Transverse colon (tissue), 4 donors: ENCODE measurements around the gene KAT7. TPM values are rescaled to one million over a fixed set of nuclear protein-coding genes. Genes with fewer than 3 reads are reported as not detected.

Source experiments
- DNase-seq: peaks from one replicate; pipeline ENCODE4 v3.0.0-alpha.2; 2019
- H3K27ac ChIP-seq, 4 donors: fragments of 200-600 bp; sonication (generic); 2 replicates each; pipeline ENCODE4 v1.5.1; 2016 to 2018; ENCODE audit warnings: inconsistent platforms in 4 of 4
- H3K27me3 ChIP-seq: fragments of 200-600 bp; sonication (generic); 2 replicates; pipeline ENCODE4 v1.5.1; 2017; ENCODE audit warnings: inconsistent platforms
- H3K36me3 ChIP-seq, 4 donors: fragments of 200-600 bp; sonication (generic); 2 replicates each; pipeline ENCODE4 v1.5.1; 2017 to 2019; ENCODE audit warnings: inconsistent platforms in 4 of 4
- H3K4me1 ChIP-seq, 4 donors: fragments of 200-600 bp; sonication (generic); 2 replicates each; pipeline ENCODE4 v1.5.1; 2017 to 2020; ENCODE audit warnings: inconsistent platforms in 4 of 4
- H3K4me3 ChIP-seq, 4 donors: fragments of 200-600 bp; sonication (generic); 1 replicate in 1 of 4; 2 replicates in 3 of 4; pipeline versions ENCODE4 v1.5.1 to v1.6.1; 2017 to 2019; ENCODE audit warnings: inconsistent platforms in 4 of 4
- H3K9me3 ChIP-seq, 2 donors: fragments of 200-600 bp; sonication (generic); 2 replicates each; pipeline ENCODE4 v1.5.1; 2017 to 2019; ENCODE audit warnings: inconsistent platforms in 2 of 2
- EP300 ChIP-seq: sonication (generic); formaldehyde crosslinking; IDR thresholded peaks from one replicate; pipeline ENCODE4 v1.6.1; 2017; ENCODE audit warnings: antibody characterized with exemption, low read depth
- POLR2A ChIP-seq: fragments of 450-650 bp; IDR thresholded peaks from one replicate; pipeline ENCODE4 v1.6.1; 2016; ENCODE audit warnings: antibody characterized with exemption, mild to moderate bottlenecking, moderate library complexity
- POLR2AphosphoS5 ChIP-seq, 3 donors: sonication (generic); formaldehyde crosslinking; IDR thresholded peaks; one replicate each; pipeline ENCODE4 v1.6.1; 2016; ENCODE audit warnings: antibody characterized with exemption in 3 of 3
- WGBS, 2 donors: methylation state at CpG; one replicate each; pipeline ENCODE4 v1.1.5; 2018; ENCODE audit warnings: low coverage in 1 of 2; 5-methylcytosine and 5-hydroxymethylcytosine counted together
- in situ Hi-C, 4 donors: fragments of 200-750 bp; cut with MboI; loops; one replicate each; pipeline versions ENCODE4 v1.15.0 to v1.15.1; 2017; ENCODE audit warnings: low sequenced_read_pairs in 3 of 4, low pct_ligation_motif_present in 1 of 4, low pct_unique_long_range_greater_than_20kb in 1 of 4
- intact Hi-C: fragments of 100-400 bp; cut with DNase I; formaldehyde crosslinking; loops from one replicate; pipeline ENCODE4 v1.15.1; 2023; ENCODE audit warnings: low total_unique reads
- total RNA-seq, 4 donors: library from RNA; depleted of rRNA; stranded (reverse); fragments of >200 nt; gene quantifications; one replicate each; pipeline ENCODE4 v1.1.0, GENCODE V29; 2016
- TF ChIP-seq, protein P1 (sequence below), 5 experiments: fragments of 200-600 bp in 3 of 5; fragments of 450-650 bp in 2 of 5; sonication (generic) in 3 of 5; IDR thresholded peaks; 1 replicate in 2 of 5; 2 replicates in 3 of 5; pipeline ENCODE4 v1.5.1; 2016 to 2017; ENCODE audit warnings: antibody characterized with exemption in 5 of 5, inconsistent platforms in 3 of 5, mild to moderate bottlenecking in 2 of 5, moderate library complexity in 1 of 5

The KAT7 gene
- total RNA-seq, 4 donors from 2014 or later: 21.3 to 54.2 (median 32.8) TPM

DNA sequence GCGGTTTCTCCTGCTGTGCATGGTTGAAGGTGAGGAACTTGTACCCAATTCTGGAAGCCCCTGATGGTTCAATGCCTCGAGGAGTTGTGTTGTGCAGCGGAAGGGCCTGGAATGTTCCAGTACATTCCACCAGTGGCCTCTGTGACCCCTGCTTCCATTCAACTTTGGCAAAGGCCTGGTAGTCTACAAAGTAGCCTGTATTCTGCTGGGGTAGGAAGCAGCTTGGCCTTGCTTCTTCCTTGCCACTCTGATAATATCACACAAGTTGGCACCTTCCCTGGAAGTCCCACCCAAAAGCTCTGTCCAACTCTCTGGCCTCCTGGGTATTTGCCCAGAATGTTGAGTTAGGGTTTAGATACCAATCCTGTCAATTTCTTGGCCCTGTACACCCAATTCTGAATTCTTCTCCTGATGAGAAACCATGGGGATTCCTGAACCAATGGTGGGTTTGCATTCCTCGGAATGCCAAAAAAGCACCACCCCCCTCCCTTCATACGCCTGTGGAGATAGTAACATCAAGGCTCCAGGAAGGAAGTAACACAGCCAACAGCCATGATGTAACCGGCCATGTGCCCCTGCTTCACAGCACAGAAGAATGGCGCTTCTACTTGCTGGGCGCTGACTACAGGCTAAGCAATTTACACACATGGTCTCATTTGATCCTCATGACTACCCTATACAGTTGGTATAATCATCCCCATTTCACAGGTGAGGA is 12.8 kb upstream of the KAT7 start:
- in situ Hi-C loops (loop anchor here in 1 of 4 donors (5.0 to 10.0 kb wide), 2 partner anchors 61 to 203 kb away; no protein-coding TSS in a partner anchor), intact Hi-C loops (no loop called here)
- H3K4me1 ChIP-seq: peaks cover 0 to 32% (median 7%) of the 10 kb centered on the region in 4 donors
- H3K4me3 ChIP-seq: no peak overlapping the region
- H3K27ac ChIP-seq: peak overlapping the region; percentile 40 to 85 (median 66)
- H3K27me3 ChIP-seq: no peaks in the 10 kb centered on the region
- DNase-seq: no peak
- WGBS, 2 donors: 89% methylated on average over 8 of the region's 8 CpGs; no CpG with 5 or more reads in 1 of the 2 donors
- H3K9me3 ChIP-seq: no peaks in the 10 kb centered on the region
- no peaks in the 10 kb centered on the region for H3K36me3 ChIP-seq
- TF ChIP-seq, protein P1, sequence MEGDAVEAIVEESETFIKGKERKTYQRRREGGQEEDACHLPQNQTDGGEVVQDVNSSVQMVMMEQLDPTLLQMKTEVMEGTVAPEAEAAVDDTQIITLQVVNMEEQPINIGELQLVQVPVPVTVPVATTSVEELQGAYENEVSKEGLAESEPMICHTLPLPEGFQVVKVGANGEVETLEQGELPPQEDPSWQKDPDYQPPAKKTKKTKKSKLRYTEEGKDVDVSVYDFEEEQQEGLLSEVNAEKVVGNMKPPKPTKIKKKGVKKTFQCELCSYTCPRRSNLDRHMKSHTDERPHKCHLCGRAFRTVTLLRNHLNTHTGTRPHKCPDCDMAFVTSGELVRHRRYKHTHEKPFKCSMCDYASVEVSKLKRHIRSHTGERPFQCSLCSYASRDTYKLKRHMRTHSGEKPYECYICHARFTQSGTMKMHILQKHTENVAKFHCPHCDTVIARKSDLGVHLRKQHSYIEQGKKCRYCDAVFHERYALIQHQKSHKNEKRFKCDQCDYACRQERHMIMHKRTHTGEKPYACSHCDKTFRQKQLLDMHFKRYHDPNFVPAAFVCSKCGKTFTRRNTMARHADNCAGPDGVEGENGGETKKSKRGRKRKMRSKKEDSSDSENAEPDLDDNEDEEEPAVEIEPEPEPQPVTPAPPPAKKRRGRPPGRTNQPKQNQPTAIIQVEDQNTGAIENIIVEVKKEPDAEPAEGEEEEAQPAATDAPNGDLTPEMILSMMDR (IDR thresholded peaks at IDR 0.05): no peak
- TF ChIP-seq EP300: no peak
- TF ChIP-seq POLR2AphosphoS5 (IDR thresholded peaks at IDR 0.05): no peak
- TF ChIP-seq POLR2A: no peak

- peak overlapping the region; percentile 40 to 85 (median 66) for H3K27ac ChIP-seq
- in situ Hi-C loops: loop anchor here in 1 of 4 donors (5.0 to 10.0 kb wide), 2 partner anchors 62 to 204 kb away; no protein-coding TSS in a partner anchor
- intact Hi-C loops: no loop called here
- TF ChIP-seq POLR2A: no peak
- TF ChIP-seq, protein P1 (IDR thresholded peaks at IDR 0.05): no peak
- no peak for TF ChIP-seq POLR2AphosphoS5 (IDR thresholded peaks at IDR 0.05)
- TF ChIP-seq EP300: no peak
- H3K36me3 ChIP-seq: no peaks in the 10 kb centered on the region
- no peak for DNase-seq
- no peak overlapping the region for H3K4me3 ChIP-seq
- 63 to 65% methylated on average over 5 to 8 of the region's 8 CpGs for WGBS, 2 donors
- H3K4me1 ChIP-seq: peaks cover 0 to 32% (median 7%) of the 10 kb centered on the region in 4 donors
- H3K27me3 ChIP-seq: no peaks in the 10 kb centered on the region
- H3K9me3 ChIP-seq: no peaks in the 10 kb centered on the region
Observed at GRCh38 chr17:49776551-49777300, 11.8 kb upstream of the KAT7 start.

GRCh38 chr17:49777563-49777962 is 10.9 kb upstream of the KAT7 start:
- Histone ChIP-seq H3K4me3 (no peak overlapping the region), H3K27ac (peak overlapping the region in 3 of 4 donors; percentile 64 to 85 (median 67))

More at GRCh38 chr17:49777563-49777962, 10.9 kb upstream of the KAT7 start:
- WGBS, 2 donors: 73% methylated on average over 2 of the region's 2 CpGs; no CpG with 5 or more reads in 1 of the 2 donors
- Histone ChIP-seq H3K4me1 (peaks cover 0 to 32% (median 7%) of the 10 kb centered on the region in 4 donors), H3K27me3 (no peaks in the 10 kb centered on the region), H3K36me3 (no peaks in the 10 kb centered on the region), H3K9me3 (no peaks in the 10 kb centered on the region)
- intact Hi-C loops (no loop called here), in situ Hi-C loops (loop anchor here in 1 of 4 donors (5.0 to 10.0 kb wide), 2 partner anchors 63 to 205 kb away; no protein-coding TSS in a partner anchor)
- no peak for DNase-seq
- TF ChIP-seq EP300 (no peak), POLR2A (no peak), POLR2AphosphoS5 (IDR thresholded peaks at IDR 0.05) (no peak)
- TF ChIP-seq, protein P1 (IDR thresholded peaks at IDR 0.05): no peak
